Common myeloid progenitor, CD34-positive (primary cell): ENCODE measurements around the gene GRK3.

Experiments used
- CTCF ChIA-PET: fragments of 350-600 bp; sonication (Branson Sonifier 250); formaldehyde crosslinking; loops from one replicate; lab custom pipeline; 2021; ENCODE audit warnings: antibody characterized with exemption; lab: Charles Lee
- POLR2A ChIA-PET: fragments of 350-600 bp; sonication (Branson Sonifier 250); formaldehyde crosslinking; loops from one replicate; lab custom pipeline; 2021; ENCODE audit warnings: antibody characterized with exemption; lab: Charles Lee
- DNase-seq, 3 donors: peaks; one replicate each; pipeline versions ENCODE4 v3.0.0 to v3.0.0-alpha.2; 2013
- H3K27ac ChIP-seq, 2 experiments: 1 replicate in 1 of 2; 2 replicates in 1 of 2; pipeline ENCODE4 v1.7.0; 2013; ENCODE audit warnings: inconsistent platforms in 2 of 2, low read length in 2 of 2, mild to moderate bottlenecking in 2 of 2, low read depth in 1 of 2, moderate library complexity in 1 of 2; ENCODE audit not compliant: severe bottlenecking in 2 of 2, insufficient read depth in 1 of 2, poor library complexity in 1 of 2
- H3K27me3 ChIP-seq, 5 experiments: replicated peaks in 2 of 5; 1 replicate in 3 of 5; 2 replicates in 2 of 5; pipeline versions ENCODE4 v1.6.1 to v1.7.0; 2013; ENCODE audit warnings: low read length in 4 of 5, mild to moderate bottlenecking in 2 of 5, moderate library complexity in 2 of 5, inconsistent platforms in 1 of 5; ENCODE audit not compliant: insufficient read depth in 5 of 5, control insufficient read depth in 4 of 5
- H3K36me3 ChIP-seq, 4 experiments: 1 replicate in 2 of 4; 2 replicates in 2 of 4; pipeline versions ENCODE4 v1.6.1 to v1.7.0; 2013; ENCODE audit warnings: low read length in 3 of 4, control low read depth in 1 of 4, mild to moderate bottlenecking in 1 of 4; ENCODE audit not compliant: control insufficient read depth in 4 of 4, insufficient read depth in 4 of 4
- H3K4me1 ChIP-seq, 4 experiments: 1 replicate in 3 of 4; 2 replicates in 1 of 4; pipeline versions ENCODE4 v1.6.1 to v1.7.1; 2013; ENCODE audit warnings: low read length in 3 of 4, mild to moderate bottlenecking in 3 of 4, control low read depth in 1 of 4, inconsistent platforms in 1 of 4, moderate library complexity in 1 of 4; ENCODE audit not compliant: control insufficient read depth in 4 of 4, insufficient read depth in 4 of 4; ENCODE audit errors: control extremely low read depth in 1 of 4
- H3K4me3 ChIP-seq, 7 experiments: 1 replicate in 4 of 7; 2 replicates in 3 of 7; pipeline versions ENCODE4 v1.5.1 to v1.7.0; 2013; ENCODE audit warnings: mild to moderate bottlenecking in 7 of 7, low read length in 6 of 7, moderate library complexity in 6 of 7, inconsistent platforms in 2 of 7, low read depth in 2 of 7, control low read depth in 1 of 7; ENCODE audit not compliant: insufficient read depth in 4 of 7, control insufficient read depth in 1 of 7; ENCODE audit errors: extremely low read depth in 1 of 7
- H3K9me3 ChIP-seq, 5 experiments: 1 replicate in 4 of 5; 2 replicates in 1 of 5; pipeline versions ENCODE4 v1.6.1 to v1.7.1; 2013; ENCODE audit warnings: low read length in 4 of 5, mild to moderate bottlenecking in 2 of 5, inconsistent platforms in 1 of 5, low read depth in 1 of 5, moderate library complexity in 1 of 5; ENCODE audit not compliant: control insufficient read depth in 4 of 5, insufficient read depth in 2 of 5; ENCODE audit errors: control extremely low read depth in 1 of 5
- WGBS: methylation state at CpG from one replicate; pipeline ENCODE4 v1.1.5; 2013; ENCODE audit not compliant: insufficient coverage; 5-methylcytosine and 5-hydroxymethylcytosine counted together

GRK3 gene

DNA sequence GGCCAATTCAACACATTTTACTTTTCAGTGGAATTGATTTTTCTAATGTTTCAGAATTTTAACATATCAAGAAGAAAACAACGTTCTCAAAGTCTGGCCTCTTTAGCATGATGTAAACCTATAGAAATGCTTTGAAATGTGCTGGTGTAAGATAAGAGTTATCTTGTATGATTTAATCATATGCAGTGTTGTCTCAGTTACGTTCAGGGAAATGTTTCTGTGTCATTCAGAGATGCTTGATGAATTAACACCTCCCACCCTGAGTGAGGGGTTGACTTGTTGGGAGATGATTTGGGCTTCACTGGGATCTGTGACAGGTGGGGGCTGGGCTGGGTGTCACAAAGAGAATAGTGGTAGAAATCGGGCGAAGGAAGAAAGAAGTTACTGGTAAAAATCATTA is 161.8 kb downstream of the GRK3 start:
- peak overlapping the region in 1 of 2 experiments; percentile 4 for H3K27ac ChIP-seq

DNA sequence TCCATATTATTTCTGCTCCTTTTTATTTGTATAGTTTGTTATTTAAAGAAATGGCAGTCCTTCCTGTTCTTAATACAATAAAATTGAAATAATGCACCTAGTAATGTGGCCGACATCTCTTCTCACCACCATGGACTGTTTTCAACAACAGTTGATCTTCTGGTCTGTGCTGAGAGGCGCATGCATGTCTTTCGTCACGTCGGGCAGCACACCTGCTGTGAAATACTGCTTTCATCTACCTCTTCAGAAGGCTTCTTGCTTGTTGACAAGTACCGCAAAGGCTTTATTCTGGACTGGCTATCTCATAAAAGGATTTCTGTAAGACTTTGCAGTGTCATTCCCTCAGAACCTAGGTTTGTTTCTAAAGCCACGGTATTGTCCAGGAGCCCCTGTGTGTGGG is 163.6 kb downstream of the GRK3 start:
- Histone ChIP-seq H3K27me3 (no peaks in the 10 kb centered on the region), H3K36me3 (peaks cover 0 to 4% (median 1%) of the 10 kb centered on the region in 4 experiments), H3K4me1 (peaks cover 0 to 6% (median 0%) of the 10 kb centered on the region in 4 experiments), H3K9me3 (no peaks in the 10 kb centered on the region), H3K4me3 (no peak overlapping the region), H3K27ac (no peak overlapping the region)
- ChIA-PET CTCF (no interaction called here), POLR2A (no interaction called here)
- no peak for DNase-seq
- WGBS, result 99% methylated on average over 6 of the region's 7 CpGs

More for the DNA sequence above, 161.8 kb downstream of the GRK3 start:
- DNase-seq, result no peak
- Histone ChIP-seq H3K4me1 (peaks cover 0 to 6% (median 0%) of the 10 kb centered on the region in 4 experiments), H3K27me3 (no peaks in the 10 kb centered on the region), H3K36me3 (peaks cover 0 to 15% (median 7%) of the 10 kb centered on the region in 4 experiments), H3K9me3 (no peaks in the 10 kb centered on the region), H3K4me3 (no peak overlapping the region)
- POLR2A ChIA-PET, result no interaction called here
- CTCF ChIA-PET, result interaction anchor here (1.2 kb wide), 1 partner anchor 20 kb away, joined by 3 read pairs; no protein-coding TSS in a partner anchor
- 50% methylated on average over 1 of the region's 4 CpGs for WGBS

DNA sequence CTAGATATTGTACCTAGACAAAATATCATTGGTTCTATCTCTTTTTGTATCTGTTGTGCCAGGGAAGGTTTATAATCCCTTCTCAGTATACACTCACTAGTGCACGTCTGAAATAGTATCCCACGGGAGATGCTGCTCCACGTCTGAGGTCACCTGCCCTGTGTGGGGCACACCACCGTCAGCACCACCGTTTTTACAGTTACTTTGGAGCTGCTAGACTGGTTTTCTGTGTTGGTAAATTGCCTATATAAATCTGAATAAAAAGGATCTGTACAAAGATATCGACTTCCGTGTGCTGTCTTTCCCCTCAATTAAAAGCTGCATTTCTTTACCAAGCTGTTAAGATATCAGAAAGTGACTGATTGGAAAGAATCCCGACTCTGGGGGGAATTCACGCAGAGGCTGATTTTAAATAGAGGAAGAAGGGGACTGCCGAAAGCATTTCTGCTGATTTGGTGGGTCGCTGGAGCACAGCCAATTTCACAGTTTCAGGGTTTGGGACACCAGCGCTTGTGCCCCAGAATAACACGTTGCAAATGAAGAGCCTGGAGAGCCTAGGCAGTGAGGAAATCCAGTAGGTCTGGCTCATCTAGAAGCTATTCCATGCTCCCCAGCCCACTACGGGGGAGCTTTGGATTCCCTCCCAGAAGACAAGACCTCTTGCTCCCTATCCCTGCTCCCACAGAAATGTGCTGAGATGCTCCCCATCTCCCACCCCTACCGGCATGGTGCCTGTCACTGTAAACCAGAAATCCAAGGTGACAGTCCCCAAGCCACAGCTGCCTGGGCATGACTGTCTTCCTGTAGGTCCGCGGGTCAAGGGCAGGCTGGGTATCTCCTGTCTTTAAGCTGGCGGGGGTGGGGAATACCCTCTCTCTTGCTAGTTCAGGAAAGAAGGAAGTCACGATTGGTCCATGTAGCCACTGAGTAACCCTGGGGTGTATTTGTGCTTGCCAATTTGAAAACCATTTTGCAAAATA is 164.8 kb downstream of the GRK3 start:
- H3K27ac ChIP-seq, result no peak overlapping the region
- ChIA-PET POLR2A (no interaction called here), CTCF (no interaction called here)
- no peak overlapping the region for H3K4me3 ChIP-seq
- peaks cover 0 to 2% (median 0%) of the 10 kb centered on the region in 4 experiments for H3K36me3 ChIP-seq
- peak in 2 of 3 donors; percentile 15 to 18 for DNase-seq
- H3K4me1 ChIP-seq, result peaks cover 0 to 6% (median 0%) of the 10 kb centered on the region in 4 experiments
- no peaks in the 10 kb centered on the region for H3K9me3 ChIP-seq
- 78% methylated on average over 14 of the region's 19 CpGs for WGBS
- H3K27me3 ChIP-seq, result no peaks in the 10 kb centered on the region

DNA sequence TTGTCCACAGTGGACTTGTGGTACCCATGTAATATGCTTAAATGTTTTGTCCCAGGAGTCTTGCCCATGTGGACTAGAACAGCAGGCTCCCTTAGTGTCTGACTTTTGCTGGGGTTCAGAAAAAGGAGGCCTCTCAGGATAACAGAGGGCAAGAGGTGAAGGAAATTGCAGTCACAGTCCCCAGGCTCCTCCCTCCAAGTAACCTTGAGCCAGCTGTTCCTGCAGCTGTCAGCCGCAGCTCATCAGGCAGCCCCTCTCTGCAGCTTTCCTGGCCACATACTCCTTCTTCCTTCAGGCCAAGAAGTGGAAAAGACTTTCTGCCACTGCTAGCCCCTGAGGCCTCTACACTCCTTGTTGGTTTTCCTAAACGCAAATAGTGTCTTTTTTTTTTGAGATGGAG is 171.2 kb downstream of the GRK3 start:
- DNase-seq, result no peak
- H3K27ac ChIP-seq, result no peak overlapping the region
- H3K27me3 ChIP-seq, result no peaks in the 10 kb centered on the region
- no peak overlapping the region for H3K4me3 ChIP-seq
- ChIA-PET POLR2A (no interaction called here), CTCF (no interaction called here)
- 90% methylated on average over 2 of the region's 2 CpGs for WGBS
- peaks cover 0 to 22% (median 9%) of the 10 kb centered on the region in 4 experiments for H3K4me1 ChIP-seq
- H3K9me3 ChIP-seq, result no peaks in the 10 kb centered on the region
- H3K36me3 ChIP-seq, result no peaks in the 10 kb centered on the region

DNA sequence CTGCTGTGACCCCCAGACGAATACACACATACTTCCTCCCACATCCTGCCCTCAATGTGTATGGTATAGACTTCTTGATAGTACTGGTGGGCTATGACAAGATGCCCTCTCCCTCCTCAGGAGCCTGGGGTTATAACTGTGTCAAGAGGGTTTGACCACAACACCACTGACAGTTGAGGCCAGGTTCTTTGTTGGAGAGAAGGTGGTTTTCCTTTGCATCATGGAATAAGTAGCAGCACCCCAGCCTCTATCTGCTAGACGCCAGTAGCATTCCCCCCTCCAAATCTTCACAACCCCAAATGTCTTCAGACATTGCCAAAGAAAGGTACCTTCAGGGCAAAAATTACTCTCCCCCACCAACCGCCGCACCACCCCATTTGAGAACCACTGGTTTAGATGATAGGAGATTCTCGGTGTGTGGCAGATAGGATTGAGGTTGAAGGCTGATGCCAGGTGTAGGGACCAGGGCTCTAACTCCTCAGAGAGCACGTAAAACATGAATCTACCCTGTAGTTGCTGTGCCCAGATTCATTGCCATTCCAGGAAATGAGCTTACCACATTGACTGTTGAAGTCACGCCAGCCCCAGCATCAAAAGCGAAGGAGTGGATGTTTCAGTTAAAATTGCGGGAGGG is 172.0 kb downstream of the GRK3 start:
- no peaks in the 10 kb centered on the region for H3K36me3 ChIP-seq
- WGBS, result 79% methylated on average over 5 of the region's 9 CpGs
- CTCF ChIA-PET, result no interaction called here
- no peaks in the 10 kb centered on the region for H3K27me3 ChIP-seq
- H3K27ac ChIP-seq, result no peak overlapping the region
- DNase-seq, result peak; percentile 42 to 61 (median 52)
- H3K4me1 ChIP-seq, result peaks cover 0 to 22% (median 9%) of the 10 kb centered on the region in 4 experiments
- H3K4me3 ChIP-seq, result no peak overlapping the region
- H3K9me3 ChIP-seq, result no peaks in the 10 kb centered on the region
- POLR2A ChIA-PET, result interaction anchor here (1.0 kb wide), 1 partner anchor 10 kb away, joined by 4 read pairs; no protein-coding TSS in a partner anchor

DNA sequence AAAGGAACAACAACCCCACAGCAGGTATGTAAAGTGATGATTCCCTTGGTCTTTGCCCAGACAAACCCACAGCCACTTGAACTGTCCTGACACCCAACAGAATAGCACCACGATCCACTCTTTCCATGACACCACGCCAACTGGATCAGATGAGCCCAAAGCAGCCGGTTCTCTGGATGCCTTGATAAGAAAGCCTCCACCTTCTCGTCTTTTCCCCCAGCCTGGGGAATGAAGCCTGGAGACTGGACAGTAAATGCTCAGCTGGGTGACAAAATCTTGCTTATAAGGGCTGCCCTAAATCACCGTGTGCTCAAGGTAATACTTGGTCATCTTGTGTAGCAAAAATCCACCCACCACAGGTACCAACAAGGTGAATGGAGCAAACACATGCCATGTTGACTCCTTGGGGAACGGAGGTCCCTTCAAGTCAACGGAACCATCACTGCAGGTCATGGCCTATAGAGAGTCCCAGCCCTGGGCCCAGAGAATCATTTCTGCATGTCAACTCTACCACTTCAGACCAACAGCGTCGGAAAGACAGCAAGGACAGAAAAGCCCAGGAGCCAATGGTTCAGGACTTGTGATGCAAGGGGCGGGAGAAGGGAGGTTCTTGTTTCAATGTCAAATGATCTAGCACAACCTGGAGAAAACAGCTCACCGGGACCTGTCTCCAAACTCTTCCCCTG is 175.3 kb downstream of the GRK3 start:
- CTCF ChIA-PET, result no interaction called here
- 99% methylated on average over 9 of the region's 11 CpGs for WGBS
- POLR2A ChIA-PET, result no interaction called here
- H3K27ac ChIP-seq, result no peak overlapping the region
- H3K4me1 ChIP-seq, result peaks cover 0 to 22% (median 9%) of the 10 kb centered on the region in 4 experiments
- H3K9me3 ChIP-seq, result no peaks in the 10 kb centered on the region
- H3K4me3 ChIP-seq, result no peak overlapping the region
- DNase-seq, result no peak
- H3K36me3 ChIP-seq, result no peaks in the 10 kb centered on the region
- no peaks in the 10 kb centered on the region for H3K27me3 ChIP-seq
